ENCODE measurements around the gene HOXB9.

The HOXB9 gene

DNA sequence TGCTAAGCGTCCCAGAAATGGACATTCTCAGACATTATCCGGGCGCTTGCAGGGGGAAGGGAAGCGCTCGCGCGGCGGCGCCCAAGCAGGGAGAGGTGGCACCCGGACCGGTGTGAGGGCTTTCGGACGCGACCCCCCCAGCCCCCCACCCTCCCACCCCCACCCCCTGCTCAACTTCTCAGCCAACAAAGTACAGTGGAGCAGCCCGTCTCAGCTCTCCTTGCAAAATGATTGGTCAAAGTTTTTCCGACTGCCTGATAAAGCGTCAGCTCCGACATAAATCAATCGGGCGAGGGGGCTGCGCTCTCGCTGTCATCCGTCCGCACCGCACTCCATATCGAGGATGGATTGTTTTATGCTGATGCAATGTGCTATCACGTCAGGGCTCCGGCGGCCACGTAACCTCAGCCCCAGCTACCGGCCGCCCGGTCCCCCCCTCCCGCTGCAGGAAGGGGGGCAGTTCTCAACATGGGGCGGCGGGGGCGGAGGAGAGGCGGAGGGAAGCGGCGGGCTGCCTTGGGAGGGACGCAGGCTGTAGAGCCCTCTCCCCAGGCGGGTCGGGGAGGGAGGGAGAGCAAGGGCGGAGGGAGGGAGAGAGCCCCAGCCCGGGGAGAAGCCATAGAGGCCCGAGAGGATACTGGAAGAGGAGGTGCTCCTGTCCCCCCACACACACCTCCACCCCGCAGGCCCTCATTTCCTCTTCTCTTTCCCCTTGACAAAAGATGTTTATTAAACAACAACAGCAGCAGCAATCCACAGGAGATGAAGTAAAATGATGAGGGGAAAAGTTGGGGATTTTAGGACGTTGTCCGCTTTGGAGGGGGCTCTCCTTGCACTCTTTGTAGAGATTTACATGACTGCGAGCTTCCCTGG is at the start of gene HOXB9:
TSS of gene HOXB9 (minus strand) at position 114 of the 873 bp plus-strand sequence. CDS start at position 25, 89 bp downstream.
- DNase-seq: peak; percentile 82

DNA sequence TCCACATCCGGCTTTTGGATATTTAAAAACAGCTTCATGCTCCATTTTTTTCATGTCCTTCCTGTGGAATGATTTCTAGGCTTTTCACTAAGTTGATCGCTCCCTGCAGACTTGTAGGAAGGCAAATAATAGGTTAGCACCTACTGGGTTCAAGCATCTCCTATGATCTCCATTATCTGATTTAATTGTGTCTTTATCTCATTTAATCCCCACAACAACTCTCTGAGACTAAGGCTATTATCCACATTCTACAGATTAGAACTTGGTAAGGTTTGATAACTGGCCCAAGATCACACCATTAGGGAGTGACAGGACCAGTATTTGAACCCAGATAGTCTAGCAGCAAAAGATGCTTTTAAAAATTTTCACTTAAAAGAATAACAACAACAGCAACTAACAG is 46.2 kb upstream of the HOXB9 start:
- DNase-seq: no peak

GRCh38 chr17:48671697-48672171 is 45.6 kb upstream of the HOXB9 start:
- peak; percentile 88 for DNase-seq

DNA sequence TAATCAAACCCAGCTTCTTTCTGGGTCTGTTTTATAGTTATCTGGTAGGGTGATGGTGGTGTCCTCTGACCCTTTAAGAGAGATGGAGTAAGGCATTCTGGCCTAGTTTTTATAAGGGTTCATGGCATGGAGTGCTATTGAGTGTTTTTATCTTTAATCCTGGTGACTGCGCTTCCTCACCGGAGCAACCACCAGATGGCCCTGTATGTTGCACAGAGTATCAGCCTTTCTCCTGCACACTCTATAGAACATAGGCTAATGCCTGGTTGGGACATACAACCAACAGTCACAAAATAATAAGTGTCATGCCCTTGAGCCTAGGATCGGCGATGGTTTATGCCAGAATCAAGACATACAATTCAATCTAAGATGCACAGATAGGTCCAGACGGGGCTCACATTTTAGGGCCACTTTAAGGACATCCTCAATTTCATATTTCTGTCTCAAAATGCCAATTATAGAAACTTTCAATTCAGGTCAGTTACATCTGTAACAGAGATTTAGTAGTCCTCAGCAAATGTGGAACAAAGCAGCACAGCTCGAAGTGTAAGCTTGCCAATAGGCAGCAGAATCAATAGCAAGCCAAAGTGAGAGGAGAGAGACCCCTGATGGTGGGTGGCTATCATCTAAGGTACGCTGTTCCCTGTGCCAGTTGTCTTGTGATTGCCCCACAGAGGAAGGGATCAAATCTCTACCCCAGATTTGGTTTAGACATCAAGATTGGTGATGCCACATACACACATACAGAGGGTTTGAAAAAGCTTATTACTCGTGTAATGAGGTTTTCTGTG is 37.2 kb upstream of the HOXB9 start:
- no peak for DNase-seq

DNA sequence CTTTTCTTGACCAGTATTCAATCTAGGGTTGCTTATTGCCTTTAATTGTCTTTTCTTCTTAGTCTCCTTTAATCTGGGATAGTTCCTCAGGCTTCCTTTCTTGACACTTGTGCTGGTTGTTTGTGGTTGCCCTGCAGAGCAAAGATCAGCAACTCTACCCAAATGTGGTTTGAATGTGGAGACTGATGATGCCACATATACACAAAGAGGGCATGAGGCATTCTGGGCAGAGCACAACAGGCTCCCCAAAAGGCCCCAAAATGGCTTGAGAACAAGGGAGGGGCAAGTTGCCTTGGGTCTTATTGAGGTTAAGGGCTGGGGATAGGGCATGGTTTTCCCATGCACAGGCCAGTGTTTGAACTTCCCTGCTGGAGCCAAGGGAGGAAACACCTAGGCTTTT is 29.8 kb upstream of the HOXB9 start:
- DNase-seq: no peak

DNA sequence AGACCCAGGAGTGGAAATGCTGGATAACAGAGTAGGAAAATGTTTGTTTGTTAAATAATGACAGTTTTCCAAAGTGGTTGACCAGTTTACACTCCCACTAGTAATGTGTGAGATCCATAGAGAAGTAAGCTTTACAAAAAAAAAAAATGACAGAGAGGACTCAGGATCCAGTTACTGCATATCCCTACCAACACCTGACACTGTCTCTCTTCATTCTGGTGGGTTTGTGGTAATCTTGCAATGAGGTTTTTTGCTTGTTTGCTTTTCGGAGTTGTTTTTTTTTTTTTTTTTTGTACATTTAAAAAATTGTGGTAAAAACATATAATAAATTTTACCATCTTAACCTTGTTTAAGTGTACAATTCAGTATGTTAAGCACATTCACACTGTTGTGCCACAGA is 23.6 kb upstream of the HOXB9 start:
- no peak for DNase-seq

- no peak for DNase-seq
Observed at GRCh38 chr17:48647963-48648245, 21.7 kb upstream of the HOXB9 start.

GRCh38 chr17:48647103-48647962 is 21.2 kb upstream of the HOXB9 start:
- DNase-seq: no peak

GRCh38 chr17:48646183-48647102 is 20.3 kb upstream of the HOXB9 start:
- DNase-seq: peak; percentile 73

GRCh38 chr17:48645639-48646182 is 19.6 kb upstream of the HOXB9 start:
- DNase-seq: no peak

- no peak for DNase-seq
Observed at GRCh38 chr17:48644910-48645557, 18.9 kb upstream of the HOXB9 start.

GRCh38 chr17:48644159-48644558 is 18.0 kb upstream of the HOXB9 start:
- DNase-seq: no peak

DNA sequence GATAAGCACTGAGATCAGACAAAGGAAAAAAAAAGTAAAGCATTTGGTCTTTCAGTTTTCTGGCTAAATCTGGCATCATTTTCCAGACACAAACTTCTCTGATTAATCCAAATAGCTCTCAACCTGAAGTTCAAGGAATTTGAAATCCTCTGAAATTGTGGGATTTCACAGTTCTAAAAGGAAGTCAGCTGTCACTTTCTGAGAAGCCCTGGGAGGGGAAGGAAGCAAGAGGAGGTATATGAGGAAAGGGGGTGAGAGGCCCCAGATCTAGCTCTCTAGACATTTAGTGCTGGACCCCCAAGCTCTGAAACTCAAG is 17.5 kb upstream of the HOXB9 start:
- DNase-seq: no peak

GRCh38 chr17:48642843-48643696 is 16.9 kb upstream of the HOXB9 start:
- no peak for DNase-seq

DNA sequence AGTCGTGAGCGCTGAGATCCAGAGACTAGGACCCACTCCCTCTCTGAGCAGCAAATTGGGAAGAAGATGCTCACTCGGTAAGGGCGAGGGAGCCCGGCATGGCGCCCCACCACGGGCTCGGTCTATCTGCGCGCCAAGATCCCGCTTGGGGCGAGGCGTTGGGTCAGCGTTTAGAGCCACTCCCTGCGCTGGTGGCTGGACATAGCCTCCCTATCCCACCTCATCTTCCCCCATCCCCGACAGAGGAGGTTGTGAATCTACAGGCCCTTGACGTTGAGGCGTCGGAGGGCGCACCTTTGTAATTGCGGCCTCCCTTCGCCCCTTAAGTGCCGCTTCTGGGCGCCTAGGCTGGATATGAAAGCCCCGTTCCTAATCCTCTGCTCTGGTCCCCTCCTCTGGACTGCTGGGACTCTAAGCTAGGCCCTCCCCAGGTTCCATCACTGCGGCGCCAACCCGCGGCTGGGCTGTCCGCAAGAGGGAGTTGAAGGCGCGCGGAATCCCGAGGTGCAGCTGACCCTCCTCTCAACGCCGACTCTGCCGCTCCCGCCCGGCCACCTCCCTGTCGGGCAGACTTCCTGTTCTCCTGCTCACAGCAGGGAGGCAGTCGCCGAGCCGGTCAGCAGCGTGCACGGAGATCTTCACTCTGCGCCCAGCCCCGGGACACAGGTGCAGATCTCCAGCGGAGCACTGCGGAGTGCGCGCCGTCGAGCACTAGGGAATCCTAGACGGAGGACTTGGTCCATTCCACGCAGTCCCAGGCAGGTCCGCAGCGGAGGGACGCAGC is 16.1 kb upstream of the HOXB9 start:
- DNase-seq: no peak

DNA sequence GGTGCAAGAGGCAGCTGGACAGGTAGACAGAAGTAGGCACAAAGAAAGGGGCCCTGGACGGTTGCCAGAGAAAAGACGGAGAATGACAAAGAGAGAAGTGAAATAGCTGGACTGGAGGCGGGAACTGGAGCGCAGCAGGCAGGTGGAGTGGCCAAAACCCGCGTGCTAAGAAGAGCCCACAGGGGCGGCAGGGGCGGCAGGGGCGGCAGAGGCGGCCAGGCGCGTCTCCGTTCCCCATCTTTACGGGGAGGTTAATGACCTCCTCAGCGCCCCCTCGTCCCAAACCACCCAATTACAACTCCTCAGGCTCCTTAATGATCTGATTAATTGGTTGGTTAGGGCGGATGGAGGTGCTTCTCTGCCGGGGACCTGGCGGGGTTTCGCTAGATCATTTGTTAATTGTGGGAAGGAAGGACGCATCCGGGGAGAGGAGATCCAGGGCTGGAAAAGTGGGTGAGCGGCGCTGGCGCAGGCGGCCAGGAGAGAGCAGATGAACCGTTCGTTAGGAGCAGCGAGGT is 15.4 kb upstream of the HOXB9 start:
- no peak for DNase-seq

GRCh38 chr17:48640858-48641180 is 14.7 kb upstream of the HOXB9 start:
- DNase-seq: no peak

- DNase-seq: no peak
Observed at GRCh38 chr17:48639982-48640857, 14.1 kb upstream of the HOXB9 start.

All from activated effector memory CD4-positive, alpha-beta T cell treated with anti-CD3 and anti-CD28 coated beads, Interleukin-2, amount 50 U/mL, for 16 hours (primary cell).